Liver (tissue), 9 donors: ENCODE measurements around the gene CTTN. TPM values are rescaled to one million over a fixed set of nuclear protein-coding genes. Genes with fewer than 3 reads are reported as not detected.

Experiments
- DNase-seq: peaks from one replicate; pipeline ENCODE4 v3.0.0-alpha.2; 2017; ENCODE audit warnings: low spot score
- H3K27ac ChIP-seq, 2 donors: one replicate each; pipeline ENCODE4 v1.7.0; 2013; ENCODE audit warnings: inconsistent platforms in 2 of 2, low read length in 2 of 2, control low read depth in 1 of 2, low read depth in 1 of 2, mild to moderate bottlenecking in 1 of 2
- H3K27me3 ChIP-seq, 4 donors: one replicate each; pipeline versions ENCODE4 v1.6.1 to v1.7.0; 2013; ENCODE audit warnings: low read length in 3 of 4, inconsistent platforms in 1 of 4, mild to moderate bottlenecking in 1 of 4, moderate library complexity in 1 of 4; ENCODE audit not compliant: control insufficient read depth in 4 of 4, insufficient read depth in 4 of 4
- H3K36me3 ChIP-seq, 4 donors: one replicate each; pipeline versions ENCODE4 v1.6.1 to v1.7.0; 2013; ENCODE audit warnings: low read length in 3 of 4, mild to moderate bottlenecking in 3 of 4, low read depth in 1 of 4, moderate library complexity in 1 of 4; ENCODE audit not compliant: control insufficient read depth in 4 of 4, insufficient read depth in 3 of 4
- H3K4me1 ChIP-seq, 4 donors: one replicate each; pipeline versions ENCODE4 v1.6.1 to v1.7.0; 2013; ENCODE audit warnings: low read length in 3 of 4, mild to moderate bottlenecking in 3 of 4, moderate library complexity in 1 of 4; ENCODE audit not compliant: control insufficient read depth in 4 of 4, insufficient read depth in 4 of 4
- H3K4me3 ChIP-seq, 3 donors: one replicate each; pipeline versions ENCODE4 v1.6.1 to v1.7.0; 2013; ENCODE audit warnings: low read length in 3 of 3, control low read depth in 1 of 3, low read depth in 1 of 3, mild to moderate bottlenecking in 1 of 3
- H3K9ac ChIP-seq, 2 donors: one replicate each; pipeline ENCODE4 v1.7.0; 2013; ENCODE audit warnings: low read length in 2 of 2, mild to moderate bottlenecking in 2 of 2, moderate library complexity in 2 of 2, control low read depth in 1 of 2, low read depth in 1 of 2
- H3K9me3 ChIP-seq, 4 donors: one replicate each; pipeline versions ENCODE4 v1.6.1 to v1.7.0; 2013; ENCODE audit warnings: low read length in 3 of 4; ENCODE audit not compliant: control insufficient read depth in 4 of 4
- ATF3 ChIP-seq: IDR thresholded peaks from 2 replicates; pipeline ENCODE4 v1.6.1; 2016; ENCODE audit warnings: antibody characterized with exemption
- EGR1 ChIP-seq, 2 donors: IDR thresholded peaks; 2 replicates each; pipeline ENCODE4 v1.6.1; 2016 to 2018; ENCODE audit warnings: antibody characterized with exemption in 2 of 2, low read depth in 2 of 2
- FOXA1 ChIP-seq: IDR thresholded peaks from 2 replicates; pipeline ENCODE4 v1.6.1; 2016; ENCODE audit warnings: antibody characterized with exemption
- FOXA2 ChIP-seq: IDR thresholded peaks from 2 replicates; pipeline ENCODE4 v1.6.1; 2016; ENCODE audit warnings: antibody characterized with exemption
- GABPA ChIP-seq, 2 donors: IDR thresholded peaks in 1 of 2; conservative IDR thresholded peaks in 1 of 2; 2 replicates each; pipeline ENCODE4 v1.6.1; 2016; ENCODE audit warnings: antibody characterized with exemption in 2 of 2, mild to moderate bottlenecking in 1 of 2, moderate library complexity in 1 of 2
- HNF4A ChIP-seq, 2 donors: conservative IDR thresholded peaks; 2 replicates each; pipeline ENCODE4 v1.6.1; 2016; ENCODE audit warnings: antibody characterized with exemption in 2 of 2, mild to moderate bottlenecking in 2 of 2
- HNF4G ChIP-seq: IDR thresholded peaks from 2 replicates; pipeline ENCODE4 v1.6.1; 2016; ENCODE audit warnings: antibody characterized with exemption
- JUND ChIP-seq, 2 donors: IDR thresholded peaks; 2 replicates each; pipeline ENCODE4 v1.6.1; 2016; ENCODE audit warnings: antibody characterized with exemption in 2 of 2
- MAX ChIP-seq: IDR thresholded peaks from 2 replicates; pipeline ENCODE4 v1.6.1; 2016; ENCODE audit warnings: antibody characterized with exemption
- NR2F2 ChIP-seq: IDR thresholded peaks from 2 replicates; pipeline ENCODE4 v1.6.1; 2016; ENCODE audit warnings: antibody characterized with exemption
- RAD21 ChIP-seq, 2 donors: IDR thresholded peaks; 2 replicates each; pipeline ENCODE4 v1.6.1; 2016; ENCODE audit warnings: antibody characterized with exemption in 2 of 2, mild to moderate bottlenecking in 2 of 2
- RXRA ChIP-seq, 2 donors: IDR thresholded peaks; 2 replicates each; pipeline ENCODE4 v1.6.1; 2017 to 2018; ENCODE audit warnings: antibody characterized with exemption in 2 of 2, mild to moderate bottlenecking in 1 of 2
- SP1 ChIP-seq: IDR thresholded peaks from 2 replicates; pipeline ENCODE4 v1.6.1; 2018; ENCODE audit warnings: antibody characterized with exemption, mild to moderate bottlenecking
- TAF1 ChIP-seq: conservative IDR thresholded peaks from 2 replicates; pipeline ENCODE4 v1.6.1; 2016; ENCODE audit warnings: antibody characterized with exemption, mild to moderate bottlenecking
- YY1 ChIP-seq: IDR thresholded peaks from 2 replicates; pipeline ENCODE4 v1.6.1; 2016; ENCODE audit warnings: antibody characterized with exemption, mild to moderate bottlenecking
- WGBS: extraction: QIAGEN DNeasy Blood & Tissue Kit; methylation state at CpG from one replicate; pipeline ENCODE4 v1.1.7; 2013; 5-methylcytosine and 5-hydroxymethylcytosine counted together
- polyA plus RNA-seq, 2 donors: library from polyadenylated mRNA; stranded (reverse) in 1 of 2; unstranded in 1 of 2; fragments of 200-250 nt in 1 of 2; fragments of >200 nt in 1 of 2; fragmentation: Nextera tagmentation in 1 of 2; extraction: Ambion mirVana in 1 of 2; gene quantifications; one replicate each; pipeline versions ENCODE4 v1.2.1 to v1.2.3, GENCODE V29; 2013 to 2015
- total RNA-seq, 2 donors: library from RNA; depleted of rRNA; stranded (reverse); fragments of >200 nt; gene quantifications; one replicate each; pipeline ENCODE4 v1.2.3, GENCODE V29; 2014
- TF ChIP-seq, protein P1 (sequence below): IDR thresholded peaks from 2 replicates; pipeline ENCODE4 v1.6.1; 2016; ENCODE audit warnings: antibody characterized with exemption, mild to moderate bottlenecking
- TF ChIP-seq, protein P2 (sequence below): IDR thresholded peaks from 2 replicates; pipeline ENCODE4 v1.6.1; 2016; ENCODE audit warnings: antibody characterized with exemption
- donor health status: healthy.
- donor health status: healthy.
- donor health status: healthy.
- donor health status: healthy.
- donor health status: healthy.

CTTN gene
- total and polyA plus RNA-seq, 4 donors: 38.7 to 136 (median 45.4) TPM

DNA sequence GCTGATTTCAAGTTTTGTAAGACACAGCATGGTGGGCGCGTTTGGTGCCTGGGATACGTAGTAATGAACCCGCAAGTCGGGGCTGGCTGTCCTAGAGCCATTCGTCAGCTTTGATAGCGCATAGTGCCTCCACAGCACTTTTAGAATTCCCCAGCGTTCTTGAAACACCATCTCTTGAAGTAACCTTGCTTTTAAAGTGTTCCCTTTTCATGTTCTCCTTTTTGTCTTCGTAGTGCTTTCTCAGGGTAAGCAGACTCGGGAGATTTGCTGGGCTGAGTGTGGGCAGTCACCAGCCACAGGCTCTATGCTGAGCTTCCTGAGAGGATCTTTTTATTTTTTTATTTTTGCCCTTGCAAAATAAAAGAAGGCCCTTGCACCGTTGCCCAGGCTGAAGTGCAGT lies 39.6 kb upstream of the CTTN start:
- TF ChIP-seq EGR1 (IDR thresholded peaks at IDR 0.05; ENCODE audit: low read depth in 2 of 2) (no peak), ATF3 (no peak), MAX (no peak)
- DNase-seq: no peak
- Histone ChIP-seq H3K27ac (no peak overlapping the region), H3K4me1 (no peaks in the 10 kb centered on the region), H3K9me3 (no peaks in the 10 kb centered on the region), H3K9ac (no peak overlapping the region), H3K27me3 (no peaks in the 10 kb centered on the region), H3K36me3 (peaks cover 23 to 75% (median 66%) of the 10 kb centered on the region in 4 donors), H3K4me3 (no peak overlapping the region)
- WGBS: 87% methylated on average over 11 of the region's 11 CpGs

- Histone ChIP-seq H3K4me1 (no peaks in the 10 kb centered on the region), H3K27me3 (no peaks in the 10 kb centered on the region), H3K4me3 (no peak overlapping the region), H3K27ac (no peak overlapping the region), H3K9me3 (no peaks in the 10 kb centered on the region), H3K36me3 (peaks cover 18 to 72% (median 62%) of the 10 kb centered on the region in 4 donors), H3K9ac (no peak overlapping the region)
- WGBS: 91% methylated on average over 8 of the region's 8 CpGs
- TF ChIP-seq SP1 (no peak), JUND (IDR thresholded peaks at IDR 0.05) (no peak), TAF1 (no peak), YY1 (no peak), FOXA2 (no peak), FOXA1 (no peak), RXRA (IDR thresholded peaks at IDR 0.05) (no peak), HNF4A (conservative IDR thresholded peaks at IDR 0.05) (no peak), NR2F2 (no peak), RAD21 (IDR thresholded peaks at IDR 0.05) (no peak), MAX (no peak), EGR1 (IDR thresholded peaks at IDR 0.05; ENCODE audit: low read depth in 2 of 2) (no peak)
- TF ChIP-seq, protein P1, sequence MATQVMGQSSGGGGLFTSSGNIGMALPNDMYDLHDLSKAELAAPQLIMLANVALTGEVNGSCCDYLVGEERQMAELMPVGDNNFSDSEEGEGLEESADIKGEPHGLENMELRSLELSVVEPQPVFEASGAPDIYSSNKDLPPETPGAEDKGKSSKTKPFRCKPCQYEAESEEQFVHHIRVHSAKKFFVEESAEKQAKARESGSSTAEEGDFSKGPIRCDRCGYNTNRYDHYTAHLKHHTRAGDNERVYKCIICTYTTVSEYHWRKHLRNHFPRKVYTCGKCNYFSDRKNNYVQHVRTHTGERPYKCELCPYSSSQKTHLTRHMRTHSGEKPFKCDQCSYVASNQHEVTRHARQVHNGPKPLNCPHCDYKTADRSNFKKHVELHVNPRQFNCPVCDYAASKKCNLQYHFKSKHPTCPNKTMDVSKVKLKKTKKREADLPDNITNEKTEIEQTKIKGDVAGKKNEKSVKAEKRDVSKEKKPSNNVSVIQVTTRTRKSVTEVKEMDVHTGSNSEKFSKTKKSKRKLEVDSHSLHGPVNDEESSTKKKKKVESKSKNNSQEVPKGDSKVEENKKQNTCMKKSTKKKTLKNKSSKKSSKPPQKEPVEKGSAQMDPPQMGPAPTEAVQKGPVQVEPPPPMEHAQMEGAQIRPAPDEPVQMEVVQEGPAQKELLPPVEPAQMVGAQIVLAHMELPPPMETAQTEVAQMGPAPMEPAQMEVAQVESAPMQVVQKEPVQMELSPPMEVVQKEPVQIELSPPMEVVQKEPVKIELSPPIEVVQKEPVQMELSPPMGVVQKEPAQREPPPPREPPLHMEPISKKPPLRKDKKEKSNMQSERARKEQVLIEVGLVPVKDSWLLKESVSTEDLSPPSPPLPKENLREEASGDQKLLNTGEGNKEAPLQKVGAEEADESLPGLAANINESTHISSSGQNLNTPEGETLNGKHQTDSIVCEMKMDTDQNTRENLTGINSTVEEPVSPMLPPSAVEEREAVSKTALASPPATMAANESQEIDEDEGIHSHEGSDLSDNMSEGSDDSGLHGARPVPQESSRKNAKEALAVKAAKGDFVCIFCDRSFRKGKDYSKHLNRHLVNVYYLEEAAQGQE: no peak
- DNase-seq: no peak
Measured at GRCh38 chr11:70359451-70360205, 38.7 kb upstream of the CTTN start.

DNA sequence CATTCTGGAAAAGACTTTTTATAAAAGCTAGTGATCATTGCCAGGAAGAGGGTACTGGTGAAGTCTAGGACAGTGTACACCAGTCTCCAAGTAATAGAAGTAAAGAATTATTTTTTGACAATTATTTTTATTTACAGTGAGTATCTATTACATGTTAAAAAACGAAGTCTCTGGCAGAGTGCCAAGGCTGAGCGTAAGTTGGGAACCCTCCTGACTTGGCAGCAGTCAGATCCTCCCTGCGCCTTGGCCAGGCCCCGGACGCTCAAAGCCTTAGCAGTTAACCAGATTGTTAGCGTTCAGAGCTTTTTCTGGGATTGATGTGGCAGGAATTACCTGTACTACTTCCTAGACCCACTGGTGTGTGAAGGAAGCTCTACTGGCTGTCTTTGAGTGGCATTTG lies 38.1 kb upstream of the CTTN start:
- TF ChIP-seq, protein P2, sequence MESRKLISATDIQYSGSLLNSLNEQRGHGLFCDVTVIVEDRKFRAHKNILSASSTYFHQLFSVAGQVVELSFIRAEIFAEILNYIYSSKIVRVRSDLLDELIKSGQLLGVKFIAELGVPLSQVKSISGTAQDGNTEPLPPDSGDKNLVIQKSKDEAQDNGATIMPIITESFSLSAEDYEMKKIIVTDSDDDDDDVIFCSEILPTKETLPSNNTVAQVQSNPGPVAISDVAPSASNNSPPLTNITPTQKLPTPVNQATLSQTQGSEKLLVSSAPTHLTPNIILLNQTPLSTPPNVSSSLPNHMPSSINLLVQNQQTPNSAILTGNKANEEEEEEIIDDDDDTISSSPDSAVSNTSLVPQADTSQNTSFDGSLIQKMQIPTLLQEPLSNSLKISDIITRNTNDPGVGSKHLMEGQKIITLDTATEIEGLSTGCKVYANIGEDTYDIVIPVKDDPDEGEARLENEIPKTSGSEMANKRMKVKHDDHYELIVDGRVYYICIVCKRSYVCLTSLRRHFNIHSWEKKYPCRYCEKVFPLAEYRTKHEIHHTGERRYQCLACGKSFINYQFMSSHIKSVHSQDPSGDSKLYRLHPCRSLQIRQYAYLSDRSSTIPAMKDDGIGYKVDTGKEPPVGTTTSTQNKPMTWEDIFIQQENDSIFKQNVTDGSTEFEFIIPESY: no peak
- TF ChIP-seq RAD21 (IDR thresholded peaks at IDR 0.05) (no peak), NR2F2 (no peak), FOXA2 (no peak), ATF3 (no peak), EGR1 (IDR thresholded peaks at IDR 0.05; ENCODE audit: low read depth in 2 of 2) (no peak), YY1 (no peak), MAX (no peak), GABPA (IDR thresholded peaks at IDR 0.05 in 1 of 2, conservative IDR thresholded peaks at IDR 0.05 in 1 of 2) (no peak), RXRA (IDR thresholded peaks at IDR 0.05) (no peak), HNF4G (no peak), TAF1 (no peak), JUND (IDR thresholded peaks at IDR 0.05) (no peak)
- Histone ChIP-seq H3K9me3 (no peaks in the 10 kb centered on the region), H3K36me3 (peaks cover 14 to 74% (median 64%) of the 10 kb centered on the region in 4 donors), H3K27ac (no peak overlapping the region), H3K9ac (no peak overlapping the region), H3K27me3 (no peaks in the 10 kb centered on the region), H3K4me3 (no peak overlapping the region), H3K4me1 (no peaks in the 10 kb centered on the region)
- DNase-seq: no peak
- 89% methylated on average over 6 of the region's 6 CpGs for WGBS
